Omental fat pad (tissue), 4 donors: Measurements from ENCODE around the gene IZUMO4. TPM values are rescaled to one million over a fixed set of nuclear protein-coding genes. Genes with fewer than 3 reads are reported as not detected.

Experiments used
- ATAC-seq: fragments of 150-250 bp; one replicate; pipeline ENCODE4 v1.9.1; 2016; ENCODE audit warnings: mild to moderate bottlenecking, moderate library complexity; ENCODE audit not compliant: low FRiP score
- DNase-seq: peaks from one replicate; pipeline ENCODE4 v3.0.0-alpha.2; 2019; ENCODE audit warnings: low spot score
- CTCF ChIP-seq, 3 donors: fragments of 450-650 bp; IDR thresholded peaks; one replicate each; pipeline ENCODE4 v1.5.1; 2016 to 2017; ENCODE audit warnings: antibody characterized with exemption in 3 of 3, mild to moderate bottlenecking in 3 of 3, moderate library complexity in 2 of 3
- total RNA-seq, 4 donors: library from RNA; depleted of rRNA; stranded (reverse); fragments of >200 nt; gene quantifications; one replicate each; pipeline ENCODE4 v1.1.0, GENCODE V29; 2016

Gene IZUMO4
- total RNA-seq, 4 donors from 2014 or later: 3.7 to 5.5 (median 4.6) TPM

- DNase-seq (no peak), ATAC-seq (no peak)
- TF ChIP-seq CTCF (IDR thresholded peaks at IDR 0.05): no peak
These were observed 19.8 kb downstream of the IZUMO4 start for GRCh38 chr19:2116507-2116906.

GRCh38 chr19:2117215-2117960, 20.7 kb downstream of the IZUMO4 start:
- no peak for TF ChIP-seq CTCF (IDR thresholded peaks at IDR 0.05)
- DNase-seq (no peak), ATAC-seq (no peak)

- DNase-seq: no peak
- TF ChIP-seq CTCF (IDR thresholded peaks at IDR 0.05): no peak
- ATAC-seq: no peak
These were observed 21.7 kb downstream of the IZUMO4 start for GRCh38 chr19:2118438-2118837.

- no peak for ATAC-seq
- no peak for DNase-seq
- TF ChIP-seq CTCF (IDR thresholded peaks at IDR 0.05): no peak
These were observed 23.4 kb downstream of the IZUMO4 start for GRCh38 chr19:2119921-2120785.

GRCh38 chr19:2120821-2121220, 24.1 kb downstream of the IZUMO4 start:
- DNase-seq (no peak), ATAC-seq (no peak)
- TF ChIP-seq CTCF (IDR thresholded peaks at IDR 0.05): no peak

- ATAC-seq: no peak
- no peak for TF ChIP-seq CTCF (IDR thresholded peaks at IDR 0.05)
- DNase-seq: no peak
These were observed 24.8 kb downstream of the IZUMO4 start for GRCh38 chr19:2121416-2122051.
